HepG2 (cell line): ENCODE measurements around the gene PIGZ. TPM values are rescaled to one million over a fixed set of nuclear protein-coding genes. Genes with fewer than 3 reads are reported as not detected.

Experiments used
- AGO1 ChIP-seq: fragments of 200-400 bp; formaldehyde crosslinking; IDR thresholded peaks from 2 replicates; pipeline ENCODE4 v1.6.1; 2017; ENCODE audit warnings: mild to moderate bottlenecking, low read depth, low read length, moderate library complexity; ENCODE audit not compliant: poor library complexity, severe bottlenecking
- ATF1 ChIP-seq: IDR thresholded peaks from 2 replicates; pipeline ENCODE4 v1.6.1; 2016; ENCODE audit warnings: mild to moderate bottlenecking, control low read depth
- JUND ChIP-seq: sonication (generic); formaldehyde crosslinking; IDR thresholded peaks from 2 replicates; pipeline ENCODE4 v1.8.0; 2022; ENCODE audit warnings: mild to moderate bottlenecking, missing genetic modification reagents
- MAZ ChIP-seq, 2 experiments: sonication (generic) in 1 of 2; formaldehyde crosslinking in 1 of 2; IDR thresholded peaks; 2 replicates each; pipeline versions ENCODE4 v1.5.0 to v1.6.1; 2012 to 2020; ENCODE audit warnings: low read depth in 2 of 2, mild to moderate bottlenecking in 2 of 2, borderline replicate concordance in 1 of 2, improper control_type of control experiment in 1 of 2, low read length in 1 of 2, missing genetic modification reagents in 1 of 2, moderate library complexity in 1 of 2
- MTF2 ChIP-seq: sonication (generic); formaldehyde crosslinking; IDR thresholded peaks from 2 replicates; pipeline ENCODE4 v1.5.0; 2020; ENCODE audit warnings: missing genetic modification reagents, borderline replicate concordance
- MXI1 ChIP-seq: IDR thresholded peaks from 3 replicates; pipeline ENCODE4 v1.6.1; 2012; ENCODE audit warnings: low read depth, low read length, inconsistent platforms, borderline replicate concordance
- POLR2A ChIP-seq, 2 experiments: IDR thresholded peaks; 2 replicates each; pipeline ENCODE4 v1.6.1; 2011; ENCODE audit warnings: low read depth in 2 of 2, low read length in 2 of 2, mild to moderate bottlenecking in 1 of 2, moderate library complexity in 1 of 2; ENCODE audit not compliant: insufficient read depth in 1 of 2
- RAD51 ChIP-seq: fragments of 450-650 bp; IDR thresholded peaks from 2 replicates; pipeline ENCODE4 v1.6.1; 2016; ENCODE audit warnings: borderline replicate concordance
- SRY ChIP-seq: sonication (generic); formaldehyde crosslinking; IDR thresholded peaks from 2 replicates; pipeline ENCODE4 v1.8.0; 2022; ENCODE audit warnings: mild to moderate bottlenecking, missing genetic modification reagents
- ZFP62 ChIP-seq: sonication (generic); formaldehyde crosslinking; IDR thresholded peaks from 2 replicates; pipeline ENCODE4 v1.4.0; 2020; ENCODE audit warnings: missing genetic modification reagents
- ZNF101 ChIP-seq: sonication (generic); formaldehyde crosslinking; IDR thresholded peaks from 2 replicates; pipeline ENCODE4 v1.4.0; 2020; ENCODE audit warnings: mild to moderate bottlenecking, low read depth, missing genetic modification reagents, borderline replicate concordance
- ZNF768 ChIP-seq: sonication (generic); formaldehyde crosslinking; IDR thresholded peaks from 2 replicates; pipeline ENCODE4 v1.4.0; 2020; ENCODE audit warnings: missing genetic modification reagents
- ZSCAN9 ChIP-seq: IDR thresholded peaks from 2 replicates; pipeline ENCODE4 v1.6.1; 2016; ENCODE audit warnings: borderline replicate concordance
- polyA plus RNA-seq, 8 experiments: library from polyadenylated mRNA; depleted of rRNA in 3 of 8; stranded (reverse) in 7 of 8; unstranded in 1 of 8; fragments of >200 nt; fragmentation: Illumina TruSeq in 4 of 8; extraction: Trizol in 4 of 8; gene quantifications; 2 replicates each; pipeline versions ENCODE4 v1.2.1 to v1.2.3, GENCODE V29; 2011 to 2016; ENCODE audit warnings: low read depth in 4 of 8, missing spikeins in 1 of 8, mixed read lengths in 1 of 8; ENCODE audit not compliant: insufficient read depth in 1 of 8
- total RNA-seq, 5 experiments: library from RNA; depleted of rRNA; stranded (reverse); fragments of >200 nt; fragmentation: Illumina TruSeq; extraction: Trizol; gene quantifications; 2 replicates each; pipeline ENCODE4 v1.2.3, GENCODE V29; 2016; ENCODE audit warnings: low read depth in 1 of 5
- TF ChIP-seq, protein P1 (sequence below): sonication (generic); formaldehyde crosslinking; IDR thresholded peaks from 2 replicates; pipeline ENCODE4 v1.5.1; 2020; ENCODE audit warnings: mild to moderate bottlenecking, missing genetic modification reagents
- TF ChIP-seq, protein P2 (sequence below): sonication (generic); formaldehyde crosslinking; IDR thresholded peaks from 2 replicates; pipeline ENCODE4 v1.8.0; 2023; ENCODE audit warnings: mild to moderate bottlenecking, missing genetic modification reagents
- TF ChIP-seq, protein P3 (sequence below): IDR thresholded peaks from 2 replicates; pipeline ENCODE4 v1.6.1; 2016; ENCODE audit warnings: low read depth, missing genetic modification reagents, missing compliant biosample characterization
- TF ChIP-seq, protein P4 (sequence below): IDR thresholded peaks from 2 replicates; pipeline ENCODE4 v1.6.1; 2018; ENCODE audit warnings: missing genetic modification reagents, mild to moderate bottlenecking, missing compliant biosample characterization
- TF ChIP-seq, protein P5 (sequence below): sonication (generic); formaldehyde crosslinking; IDR thresholded peaks from 2 replicates; pipeline ENCODE4 v1.8.0; 2022; ENCODE audit warnings: mild to moderate bottlenecking, missing genetic modification reagents, moderate library complexity

The PIGZ gene
- total and polyA plus RNA-seq, 2 of the 13 experiments (the other 11 are each of a cell fraction or from before 2014, with no cell fraction given) = 4.7 to 60.5 TPM

- TF ChIP-seq, protein P1, sequence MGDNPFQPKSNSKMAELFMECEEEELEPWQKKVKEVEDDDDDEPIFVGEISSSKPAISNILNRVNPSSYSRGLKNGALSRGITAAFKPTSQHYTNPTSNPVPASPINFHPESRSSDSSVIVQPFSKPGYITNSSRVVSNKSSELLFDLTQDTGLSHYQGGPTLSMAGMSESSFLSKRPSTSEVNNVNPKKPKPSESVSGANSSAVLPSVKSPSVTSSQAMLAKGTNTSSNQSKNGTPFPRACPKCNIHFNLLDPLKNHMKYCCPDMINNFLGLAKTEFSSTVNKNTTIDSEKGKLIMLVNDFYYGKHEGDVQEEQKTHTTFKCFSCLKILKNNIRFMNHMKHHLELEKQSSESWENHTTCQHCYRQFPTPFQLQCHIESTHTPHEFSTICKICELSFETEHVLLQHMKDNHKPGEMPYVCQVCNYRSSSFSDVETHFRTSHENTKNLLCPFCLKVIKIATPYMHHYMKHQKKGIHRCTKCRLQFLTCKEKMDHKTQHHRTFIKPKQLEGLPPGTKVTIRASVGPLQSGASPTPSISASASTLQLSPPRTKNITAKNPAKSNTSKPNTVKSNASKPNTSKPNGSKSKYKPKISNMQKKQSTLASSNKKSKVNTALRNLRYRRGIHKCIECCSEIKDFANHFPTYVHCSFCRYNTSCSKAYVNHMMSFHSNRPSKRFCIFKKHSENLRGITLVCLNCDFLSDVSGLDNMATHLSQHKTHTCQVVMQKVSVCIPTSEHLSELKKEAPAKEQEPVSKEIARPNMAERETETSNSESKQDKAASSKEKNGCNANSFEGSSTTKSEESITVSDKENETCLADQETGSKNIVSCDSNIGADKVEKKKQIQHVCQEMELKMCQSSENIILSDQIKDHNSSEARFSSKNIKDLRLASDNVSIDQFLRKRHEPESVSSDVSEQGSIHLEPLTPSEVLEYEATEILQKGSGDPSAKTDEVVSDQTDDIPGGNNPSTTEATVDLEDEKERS (CRISPR knock-in tag) = no peak
- TF ChIP-seq, protein P2, sequence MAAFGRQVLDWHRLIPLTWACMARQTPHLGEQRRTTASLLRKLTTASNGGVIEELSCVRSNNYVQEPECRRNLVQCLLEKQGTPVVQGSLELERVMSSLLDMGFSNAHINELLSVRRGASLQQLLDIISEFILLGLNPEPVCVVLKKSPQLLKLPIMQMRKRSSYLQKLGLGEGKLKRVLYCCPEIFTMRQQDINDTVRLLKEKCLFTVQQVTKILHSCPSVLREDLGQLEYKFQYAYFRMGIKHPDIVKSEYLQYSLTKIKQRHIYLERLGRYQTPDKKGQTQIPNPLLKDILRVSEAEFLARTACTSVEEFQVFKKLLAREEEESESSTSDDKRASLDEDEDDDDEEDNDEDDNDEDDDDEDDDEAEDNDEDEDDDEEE (CRISPR knock-in tag) = no peak
- TF ChIP-seq ZFP62 (CRISPR knock-in tag) (no peak), POLR2A (IDR thresholded peaks at IDR 0.05; ENCODE audit: insufficient read depth in 1 of 2, low read depth in 2 of 2, low read length in 2 of 2) (no peak), SRY (no peak), MXI1 (no peak), AGO1 (peak; percentile 85), ZNF101 (CRISPR knock-in tag) (no peak), ZNF768 (CRISPR knock-in tag) (no peak; the same call in 1 of the 2 replicates), JUND (CRISPR knock-in tag) (no peak), ZSCAN9 (no peak), MTF2 (CRISPR knock-in tag) (0 out of 2 replicates have a peak, but pooled peaks have one; percentile 58), RAD51 (no peak), MAZ (IDR thresholded peaks at IDR 0.05; ENCODE audit: borderline replicate concordance, low read depth, low read length) (no peak), MAZ (CRISPR knock-in tag; IDR thresholded peaks at IDR 0.05; ENCODE audit: low read depth) (no peak), ATF1 (no peak)
- TF ChIP-seq, protein P3, sequence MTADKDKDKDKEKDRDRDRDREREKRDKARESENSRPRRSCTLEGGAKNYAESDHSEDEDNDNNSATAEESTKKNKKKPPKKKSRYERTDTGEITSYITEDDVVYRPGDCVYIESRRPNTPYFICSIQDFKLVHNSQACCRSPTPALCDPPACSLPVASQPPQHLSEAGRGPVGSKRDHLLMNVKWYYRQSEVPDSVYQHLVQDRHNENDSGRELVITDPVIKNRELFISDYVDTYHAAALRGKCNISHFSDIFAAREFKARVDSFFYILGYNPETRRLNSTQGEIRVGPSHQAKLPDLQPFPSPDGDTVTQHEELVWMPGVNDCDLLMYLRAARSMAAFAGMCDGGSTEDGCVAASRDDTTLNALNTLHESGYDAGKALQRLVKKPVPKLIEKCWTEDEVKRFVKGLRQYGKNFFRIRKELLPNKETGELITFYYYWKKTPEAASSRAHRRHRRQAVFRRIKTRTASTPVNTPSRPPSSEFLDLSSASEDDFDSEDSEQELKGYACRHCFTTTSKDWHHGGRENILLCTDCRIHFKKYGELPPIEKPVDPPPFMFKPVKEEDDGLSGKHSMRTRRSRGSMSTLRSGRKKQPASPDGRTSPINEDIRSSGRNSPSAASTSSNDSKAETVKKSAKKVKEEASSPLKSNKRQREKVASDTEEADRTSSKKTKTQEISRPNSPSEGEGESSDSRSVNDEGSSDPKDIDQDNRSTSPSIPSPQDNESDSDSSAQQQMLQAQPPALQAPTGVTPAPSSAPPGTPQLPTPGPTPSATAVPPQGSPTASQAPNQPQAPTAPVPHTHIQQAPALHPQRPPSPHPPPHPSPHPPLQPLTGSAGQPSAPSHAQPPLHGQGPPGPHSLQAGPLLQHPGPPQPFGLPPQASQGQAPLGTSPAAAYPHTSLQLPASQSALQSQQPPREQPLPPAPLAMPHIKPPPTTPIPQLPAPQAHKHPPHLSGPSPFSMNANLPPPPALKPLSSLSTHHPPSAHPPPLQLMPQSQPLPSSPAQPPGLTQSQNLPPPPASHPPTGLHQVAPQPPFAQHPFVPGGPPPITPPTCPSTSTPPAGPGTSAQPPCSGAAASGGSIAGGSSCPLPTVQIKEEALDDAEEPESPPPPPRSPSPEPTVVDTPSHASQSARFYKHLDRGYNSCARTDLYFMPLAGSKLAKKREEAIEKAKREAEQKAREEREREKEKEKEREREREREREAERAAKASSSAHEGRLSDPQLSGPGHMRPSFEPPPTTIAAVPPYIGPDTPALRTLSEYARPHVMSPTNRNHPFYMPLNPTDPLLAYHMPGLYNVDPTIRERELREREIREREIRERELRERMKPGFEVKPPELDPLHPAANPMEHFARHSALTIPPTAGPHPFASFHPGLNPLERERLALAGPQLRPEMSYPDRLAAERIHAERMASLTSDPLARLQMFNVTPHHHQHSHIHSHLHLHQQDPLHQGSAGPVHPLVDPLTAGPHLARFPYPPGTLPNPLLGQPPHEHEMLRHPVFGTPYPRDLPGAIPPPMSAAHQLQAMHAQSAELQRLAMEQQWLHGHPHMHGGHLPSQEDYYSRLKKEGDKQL (CRISPR knock-in tag) = no peak
- TF ChIP-seq, protein P4, sequence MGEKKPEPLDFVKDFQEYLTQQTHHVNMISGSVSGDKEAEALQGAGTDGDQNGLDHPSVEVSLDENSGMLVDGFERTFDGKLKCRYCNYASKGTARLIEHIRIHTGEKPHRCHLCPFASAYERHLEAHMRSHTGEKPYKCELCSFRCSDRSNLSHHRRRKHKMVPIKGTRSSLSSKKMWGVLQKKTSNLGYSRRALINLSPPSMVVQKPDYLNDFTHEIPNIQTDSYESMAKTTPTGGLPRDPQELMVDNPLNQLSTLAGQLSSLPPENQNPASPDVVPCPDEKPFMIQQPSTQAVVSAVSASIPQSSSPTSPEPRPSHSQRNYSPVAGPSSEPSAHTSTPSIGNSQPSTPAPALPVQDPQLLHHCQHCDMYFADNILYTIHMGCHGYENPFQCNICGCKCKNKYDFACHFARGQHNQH (CRISPR knock-in tag) = peak; percentile 24; the same call in 1 of the 2 replicates
- TF ChIP-seq, protein P5, sequence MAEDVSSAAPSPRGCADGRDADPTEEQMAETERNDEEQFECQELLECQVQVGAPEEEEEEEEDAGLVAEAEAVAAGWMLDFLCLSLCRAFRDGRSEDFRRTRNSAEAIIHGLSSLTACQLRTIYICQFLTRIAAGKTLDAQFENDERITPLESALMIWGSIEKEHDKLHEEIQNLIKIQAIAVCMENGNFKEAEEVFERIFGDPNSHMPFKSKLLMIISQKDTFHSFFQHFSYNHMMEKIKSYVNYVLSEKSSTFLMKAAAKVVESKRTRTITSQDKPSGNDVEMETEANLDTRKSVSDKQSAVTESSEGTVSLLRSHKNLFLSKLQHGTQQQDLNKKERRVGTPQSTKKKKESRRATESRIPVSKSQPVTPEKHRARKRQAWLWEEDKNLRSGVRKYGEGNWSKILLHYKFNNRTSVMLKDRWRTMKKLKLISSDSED = no peak
These were observed 564 bp upstream of the PIGZ start (continued) for GRCh38 chr3:196969134-196969659.
